ENCODE results near the gene ITGAX. TPM values are rescaled to one million over a fixed set of nuclear protein-coding genes. Genes with fewer than 3 reads are reported as not detected.

The ITGAX gene
- total RNA-seq (2021; ENCODE audit: unreplicated experiment), result 1.9 TPM
- 2.0 and 2.6 TPM in 2 replicates for polyA plus RNA-seq (2012)
- Bru-seq, nascent RNA, result percentile 29 among the genes with signal in this experiment
- percentile 33 among the genes with signal in this experiment for BruChase-seq, experiment 1, labeled RNA remaining after a 6-hour chase
- BruChase-seq, experiment 2, labeled RNA remaining after a 2-hour chase, result percentile 32 among the genes with signal in this experiment
- long read RNA-seq, partial matches to known transcripts, result 0 of 2 reads
- long read RNA-seq, other reads (novel, unspliced or antisense), result 2 of 2 reads

DNA sequence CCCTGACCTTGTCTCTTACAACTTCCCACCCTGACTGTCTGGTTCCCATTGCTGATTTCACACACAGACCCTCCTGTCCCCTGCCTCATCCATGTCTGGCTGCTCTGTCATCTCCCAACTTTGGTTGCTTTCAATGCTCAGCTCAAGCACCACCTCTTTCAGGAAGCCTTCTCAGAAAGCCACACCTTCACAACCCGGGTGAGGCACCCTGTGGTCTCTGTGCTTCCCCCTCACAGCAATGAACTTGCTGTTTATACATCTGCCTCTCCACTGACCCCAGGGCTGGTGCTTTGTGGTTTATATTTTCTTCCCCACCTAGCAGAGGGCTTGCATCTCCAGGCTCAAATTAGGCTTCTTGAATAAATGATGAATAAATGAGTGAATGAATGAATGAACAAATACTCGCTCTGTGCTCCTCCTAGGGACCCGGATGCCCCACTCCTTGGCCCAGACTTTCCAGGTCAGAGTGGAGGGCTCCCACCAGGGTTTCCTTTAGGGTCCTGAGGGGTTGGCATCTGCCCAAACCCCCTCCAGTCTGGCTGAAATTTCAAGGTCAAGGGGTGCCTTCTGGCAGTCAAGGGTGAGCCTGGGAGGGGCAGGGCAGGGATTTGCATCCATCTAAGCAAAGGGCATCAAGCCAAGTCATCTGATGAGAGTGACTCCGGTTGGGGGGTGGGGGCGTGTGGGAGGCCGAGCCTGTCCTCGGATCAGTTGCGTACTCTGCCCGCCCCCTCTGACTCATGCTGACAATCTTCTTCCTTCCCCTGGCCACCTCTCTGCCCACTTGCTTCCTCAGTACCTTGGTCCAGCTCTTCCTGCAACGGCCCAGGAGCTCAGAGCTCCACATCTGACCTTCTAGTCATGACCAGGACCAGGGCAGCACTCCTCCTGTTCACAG, at the start of gene ITGAX:
Gene ITGAX, plus strand, starts transcription at position 783 of the 898 bp plus-strand sequence. Its CDS starts 79 bp downstream, at position 862.
- DNase-seq (ENCODE audit: low read depth, low spot score), result no peak
- ChIA-PET RAD21 (ENCODE audit: low non-redundant PET in 1 of 2, low total read pairs in 2 of 2, uncharacterized antibody in 2 of 2, unreplicated experiment in 2 of 2) (no interaction called here), CTCF (no interaction called here), POLR2A (interaction anchor here (1.0 kb wide), 1 partner anchor 28 kb away, joined by 3 read pairs; no protein-coding TSS in a partner anchor)
- TF ChIP-seq, protein P1, sequence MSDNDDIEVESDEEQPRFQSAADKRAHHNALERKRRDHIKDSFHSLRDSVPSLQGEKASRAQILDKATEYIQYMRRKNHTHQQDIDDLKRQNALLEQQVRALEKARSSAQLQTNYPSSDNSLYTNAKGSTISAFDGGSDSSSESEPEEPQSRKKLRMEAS (IDR thresholded peaks at IDR 0.05), result no peak
- TF ChIP-seq SP1 (IDR thresholded peaks at IDR 0.05; ENCODE audit: low read depth) (no peak), ZFX (IDR thresholded peaks at IDR 0.05) (no peak), EZH2 (IDR thresholded peaks at IDR 0.05) (no peak), RAD21 (IDR thresholded peaks at IDR 0.05; ENCODE audit: low read depth) (no peak), FOSL1 (IDR thresholded peaks at IDR 0.05; ENCODE audit: low read depth) (peak; percentile 31; the same call in 1 of the 2 replicates), POLR2AphosphoS5 (IDR thresholded peaks at IDR 0.05; ENCODE audit: low read depth, low read length) (peak; percentile 56), TCF7L2 (IDR thresholded peaks at IDR 0.05; ENCODE audit: borderline replicate concordance, extremely low read depth, insufficient read depth, insufficient read length) (no peak), POLR2A (IDR thresholded peaks at IDR 0.05; ENCODE audit: borderline replicate concordance, extremely low read depth, insufficient read depth, insufficient read length) (no peak), JUND (IDR thresholded peaks at IDR 0.05) (no peak)
- TF ChIP-seq, protein P2, sequence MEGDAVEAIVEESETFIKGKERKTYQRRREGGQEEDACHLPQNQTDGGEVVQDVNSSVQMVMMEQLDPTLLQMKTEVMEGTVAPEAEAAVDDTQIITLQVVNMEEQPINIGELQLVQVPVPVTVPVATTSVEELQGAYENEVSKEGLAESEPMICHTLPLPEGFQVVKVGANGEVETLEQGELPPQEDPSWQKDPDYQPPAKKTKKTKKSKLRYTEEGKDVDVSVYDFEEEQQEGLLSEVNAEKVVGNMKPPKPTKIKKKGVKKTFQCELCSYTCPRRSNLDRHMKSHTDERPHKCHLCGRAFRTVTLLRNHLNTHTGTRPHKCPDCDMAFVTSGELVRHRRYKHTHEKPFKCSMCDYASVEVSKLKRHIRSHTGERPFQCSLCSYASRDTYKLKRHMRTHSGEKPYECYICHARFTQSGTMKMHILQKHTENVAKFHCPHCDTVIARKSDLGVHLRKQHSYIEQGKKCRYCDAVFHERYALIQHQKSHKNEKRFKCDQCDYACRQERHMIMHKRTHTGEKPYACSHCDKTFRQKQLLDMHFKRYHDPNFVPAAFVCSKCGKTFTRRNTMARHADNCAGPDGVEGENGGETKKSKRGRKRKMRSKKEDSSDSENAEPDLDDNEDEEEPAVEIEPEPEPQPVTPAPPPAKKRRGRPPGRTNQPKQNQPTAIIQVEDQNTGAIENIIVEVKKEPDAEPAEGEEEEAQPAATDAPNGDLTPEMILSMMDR (IDR thresholded peaks at IDR 0.05 in 2 of 3, conservative IDR thresholded peaks at IDR 0.05 in 1 of 3; ENCODE audit: borderline replicate concordance in 1 of 3, insufficient read depth in 1 of 3, low read depth in 2 of 3, low read length in 2 of 3), result no peak
- Histone ChIP-seq H3K27me3 (ENCODE audit: insufficient read depth, low read length) (no peaks in the 10 kb centered on the region), H3K27ac (ENCODE audit: low read depth, low read length) (no peak within 1 kb of the TSS), H4K20me1 (ENCODE audit: insufficient read depth) (no peaks in the 10 kb centered on the region), H3K9ac (ENCODE audit: low read length) (no peak within 1 kb of the TSS), H3K36me3 (ENCODE audit: control insufficient read depth in 1 of 2, insufficient read depth in 2 of 2, low read length in 2 of 2) (no peaks in the 10 kb centered on the region), H3K4me1 (ENCODE audit: control insufficient read depth in 1 of 2, insufficient read depth in 2 of 2, low read length in 2 of 2) (peaks cover 10 to 14% of the 10 kb centered on the region in 2 experiments; a peak in 3 of 4 replicates), H3K9me2 (ENCODE audit: insufficient read depth) (no peaks in the 10 kb centered on the region), H3K79me2 (ENCODE audit: insufficient read depth, low read length) (no peaks in the 10 kb centered on the region), H3K9me3 (ENCODE audit: control insufficient read depth in 1 of 2, insufficient read depth in 1 of 2, low read depth in 1 of 2, low read length in 2 of 2) (no peaks in the 10 kb centered on the region), H2AFZ (ENCODE audit: low read depth, low read length, poor library complexity, severe bottlenecking) (peak within 1 kb of the TSS; percentile 70), H3K4me3 (replicated peaks in 1 of 2; ENCODE audit: low read depth in 1 of 2, low read length in 2 of 2) (peak within 1 kb of the TSS; percentile 24 to 48), H3K4me2 (ENCODE audit: low read length) (peak within 1 kb of the TSS; percentile 74)
- intact Hi-C loops (cut with micrococcal nuclease), result no loop called here
- peak; percentile 77 for ATAC-seq
- BruUV-seq (replicated peaks), result no TSS peak
